ENCODE results near the gene CUEDC2.

The CUEDC2 gene

GRCh38 chr10:102453502-102453901 lies 21.1 kb upstream of the CUEDC2 start:
- H3K27ac ChIP-seq, result peak overlapping the region; percentile 1 to 70
- H3K4me3 ChIP-seq, result no peak overlapping the region
- TF ChIP-seq CTCF (IDR thresholded peaks at IDR 0.05), result no peak

GRCh38 chr10:102452672-102453340 lies 20.4 kb upstream of the CUEDC2 start:
- no peak for TF ChIP-seq CTCF (IDR thresholded peaks at IDR 0.05)
- peak overlapping the region; percentile 1 to 70 for H3K27ac ChIP-seq
- no peak overlapping the region for H3K4me3 ChIP-seq
- no peak for DNase-seq (ENCODE audit: low spot score)

More at GRCh38 chr10:102453502-102453901, 21.1 kb upstream of the CUEDC2 start:
- DNase-seq (ENCODE audit: low spot score), result no peak

GRCh38 chr10:102451105-102451969 lies 19.0 kb upstream of the CUEDC2 start, which contains the start of gene C10orf95:
Gene C10orf95 (minus strand): TSS chr10:102451543. CDS start chr10:102451093, 450 bp downstream.
- DNase-seq (ENCODE audit: low spot score), result no peak
- TF ChIP-seq CTCF (IDR thresholded peaks at IDR 0.05), result no peak
- H3K27ac ChIP-seq, result peak within 1 kb of the TSS; percentile 79 to 86
- peak within 1 kb of the TSS; percentile 87 for H3K4me3 ChIP-seq

GRCh38 chr10:102450374-102451104 lies 18.2 kb upstream of the CUEDC2 start:
- no peak for DNase-seq (ENCODE audit: low spot score)
- Histone ChIP-seq H3K27ac (peak overlapping the region; percentile 79 to 86), H3K4me3 (peak overlapping the region; percentile 87)
- no peak for TF ChIP-seq CTCF (IDR thresholded peaks at IDR 0.05)

GRCh38 chr10:102450124-102450373 lies 17.7 kb upstream of the CUEDC2 start:
- no peak for DNase-seq (ENCODE audit: low spot score)
- Histone ChIP-seq H3K4me3 (peak overlapping the region; percentile 87), H3K27ac (peak overlapping the region; percentile 4 to 86)
- TF ChIP-seq CTCF (IDR thresholded peaks at IDR 0.05), result no peak

- peak overlapping the region; percentile 87 for H3K4me3 ChIP-seq
- no peak for DNase-seq (ENCODE audit: low spot score)
- TF ChIP-seq CTCF (IDR thresholded peaks at IDR 0.05), result no peak
- peak overlapping the region; percentile 4 to 86 for H3K27ac ChIP-seq
Measured at GRCh38 chr10:102449321-102450123, 17.1 kb upstream of the CUEDC2 start.

Measured in coronary artery (tissue), 2 donors.